NCI-H2107 (cell line): ENCODE results near the gene TFIP11.

ENCODE experiments used
- DNase-seq: peaks from one replicate; lab custom pipeline; 2025; lab: John Stamatoyannopoulos, UW

Gene TFIP11

GRCh38 chr22:26479043-26479791 lies 33.1 kb downstream of the TFIP11 start:
- no peak for DNase-seq

GRCh38 chr22:26477341-26477731 lies 34.9 kb downstream of the TFIP11 start:
- DNase-seq = no peak

GRCh38 chr22:26476705-26477340 lies 35.5 kb downstream of the TFIP11 start:
- DNase-seq = no peak

DNA sequence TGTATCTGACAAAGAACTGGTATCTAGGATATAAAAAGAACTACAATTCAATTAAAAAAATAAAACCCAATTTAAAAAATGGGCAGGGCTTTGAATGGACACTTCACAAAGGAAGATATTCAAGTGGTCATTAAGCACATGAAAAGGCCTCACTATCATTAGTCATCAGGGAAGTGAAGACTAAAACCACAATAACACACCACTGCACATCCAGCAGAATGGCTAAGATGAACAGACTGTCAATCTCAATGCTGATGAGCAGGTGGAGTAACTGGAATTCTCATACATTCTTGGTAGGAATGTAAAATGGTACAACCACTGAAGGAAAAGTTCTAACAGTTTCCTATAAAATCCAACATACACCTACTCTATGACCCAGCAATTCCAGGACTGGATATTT lies 37.6 kb downstream of the TFIP11 start:
- DNase-seq = no peak

DNA sequence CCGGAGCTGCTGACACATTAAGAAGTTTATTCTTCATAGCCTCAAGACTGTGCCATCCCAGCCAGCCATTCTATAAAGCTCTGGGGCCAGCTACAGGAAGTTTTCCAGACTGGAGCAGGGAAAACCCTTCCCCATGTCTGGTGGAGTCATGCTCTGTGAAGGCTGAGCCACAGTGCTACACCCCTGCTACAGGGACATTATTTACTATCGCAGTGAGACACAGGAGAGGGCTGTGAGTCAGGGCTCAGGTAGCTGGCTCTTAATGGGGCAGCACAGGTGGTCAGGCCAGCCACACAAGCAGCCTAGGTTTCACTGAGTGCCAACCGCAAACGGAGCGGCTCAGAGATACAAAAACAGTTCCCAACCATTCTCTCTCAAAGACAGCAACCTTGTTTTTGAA lies 40.8 kb downstream of the TFIP11 start:
- no peak for DNase-seq

- DNase-seq = no peak
Observed at GRCh38 chr22:26470807-26471206, 41.5 kb downstream of the TFIP11 start.

- DNase-seq = no peak
Observed at GRCh38 chr22:26466196-26466595, 46.1 kb downstream of the TFIP11 start.

DNA sequence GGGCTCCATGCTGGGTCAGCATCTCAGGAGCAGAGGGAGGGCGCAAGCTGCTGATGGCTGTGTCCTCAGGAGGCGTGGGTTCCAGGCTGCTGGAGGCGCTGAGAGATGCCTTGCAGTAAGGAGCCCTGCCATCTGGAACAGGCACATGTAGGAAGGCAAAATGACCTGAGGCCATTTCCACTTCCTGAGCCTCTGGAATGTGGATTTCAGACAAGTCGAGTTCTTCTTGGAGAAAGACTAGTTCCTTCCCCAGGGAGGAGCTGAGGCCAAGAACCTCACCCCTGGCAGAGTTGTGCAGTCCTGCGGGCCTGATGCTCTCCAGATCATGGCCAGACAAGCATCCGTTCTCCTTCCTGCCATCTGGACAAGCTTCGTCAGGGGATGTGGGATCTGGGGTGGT lies 48.0 kb downstream of the TFIP11 start:
- no peak for DNase-seq

DNA sequence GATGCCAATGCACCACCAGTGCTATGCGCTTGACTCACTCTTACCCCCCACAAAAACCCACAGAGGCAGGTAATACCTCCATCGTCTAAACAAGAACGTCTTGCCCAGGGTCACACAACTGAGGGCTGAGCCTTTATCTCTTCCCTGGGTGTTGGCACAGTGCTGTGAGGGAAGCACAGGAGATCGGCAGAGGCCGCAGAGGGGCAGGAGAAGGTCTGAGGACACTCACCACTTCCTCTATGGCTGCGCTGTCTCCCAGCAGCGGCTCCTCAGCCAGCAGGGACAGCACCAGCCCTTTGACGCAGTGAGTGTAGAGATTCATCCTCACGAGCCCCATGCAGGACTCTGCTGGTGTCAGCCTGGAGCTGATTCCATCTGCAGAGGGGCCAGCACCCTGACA lies 48.6 kb downstream of the TFIP11 start:
- no peak for DNase-seq

- DNase-seq = no peak
Observed at GRCh38 chr22:26463101-26463661, 49.1 kb downstream of the TFIP11 start.

DNA sequence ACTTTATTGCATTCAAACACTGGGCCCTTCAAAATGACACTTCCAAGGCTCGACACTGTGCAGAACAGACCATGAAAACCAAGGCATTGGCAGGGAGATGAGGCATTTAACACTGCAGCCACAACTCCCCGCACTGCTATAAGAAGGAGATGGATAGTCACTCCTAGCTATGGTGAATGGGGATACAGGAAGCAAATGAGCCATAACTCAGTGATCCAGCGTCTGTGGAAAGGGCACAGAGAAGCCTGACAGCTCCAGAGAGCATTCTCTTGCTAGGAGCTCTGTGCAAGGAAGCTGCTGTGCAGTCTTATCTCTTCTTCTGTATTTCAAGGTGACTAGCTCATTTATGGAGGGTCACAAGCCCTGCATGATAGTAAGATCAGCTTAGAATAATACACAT lies 49.6 kb downstream of the TFIP11 start:
- DNase-seq = no peak

DNA sequence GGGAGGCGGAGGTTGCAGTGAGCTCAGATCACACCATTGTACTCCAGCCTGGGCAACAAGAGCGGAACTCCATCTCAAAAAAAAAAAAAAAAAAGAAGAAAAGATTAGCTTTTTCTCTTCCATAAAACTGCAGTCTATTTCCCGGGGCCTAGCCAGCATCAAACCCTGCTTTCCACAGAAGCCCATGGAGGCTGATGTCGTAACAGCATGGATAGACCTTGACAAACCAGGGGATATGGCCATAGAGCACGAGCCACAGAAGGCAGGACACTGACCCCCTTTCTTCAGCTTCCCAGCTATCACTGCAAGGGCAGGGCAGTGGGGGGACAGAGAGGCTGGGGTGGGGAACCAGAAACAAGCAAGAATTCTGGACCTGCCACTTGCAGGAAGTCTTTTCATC lies 50.2 kb downstream of the TFIP11 start:
- DNase-seq = no peak

- DNase-seq = no peak
Observed at GRCh38 chr22:26461188-26461810, 51.0 kb downstream of the TFIP11 start.

DNA sequence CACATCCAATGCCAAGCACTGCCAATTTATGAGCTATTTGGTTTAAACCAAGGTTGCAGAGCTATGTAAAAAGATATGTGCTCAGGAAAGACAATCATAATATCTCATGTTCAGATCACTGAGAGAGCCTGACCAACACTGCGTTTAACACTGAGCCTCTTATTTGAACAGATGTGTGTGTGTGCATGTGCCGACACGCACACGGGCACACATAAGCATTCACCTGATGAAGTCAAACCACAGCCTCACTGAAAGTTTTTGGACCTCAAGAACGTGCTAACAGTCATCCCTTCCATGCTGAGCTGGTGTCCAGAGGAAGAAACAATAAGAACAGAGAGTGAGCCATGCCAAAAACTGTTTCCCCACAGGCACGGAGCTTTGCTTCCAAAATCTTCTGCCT lies 52.1 kb downstream of the TFIP11 start:
- no peak for DNase-seq

DNA sequence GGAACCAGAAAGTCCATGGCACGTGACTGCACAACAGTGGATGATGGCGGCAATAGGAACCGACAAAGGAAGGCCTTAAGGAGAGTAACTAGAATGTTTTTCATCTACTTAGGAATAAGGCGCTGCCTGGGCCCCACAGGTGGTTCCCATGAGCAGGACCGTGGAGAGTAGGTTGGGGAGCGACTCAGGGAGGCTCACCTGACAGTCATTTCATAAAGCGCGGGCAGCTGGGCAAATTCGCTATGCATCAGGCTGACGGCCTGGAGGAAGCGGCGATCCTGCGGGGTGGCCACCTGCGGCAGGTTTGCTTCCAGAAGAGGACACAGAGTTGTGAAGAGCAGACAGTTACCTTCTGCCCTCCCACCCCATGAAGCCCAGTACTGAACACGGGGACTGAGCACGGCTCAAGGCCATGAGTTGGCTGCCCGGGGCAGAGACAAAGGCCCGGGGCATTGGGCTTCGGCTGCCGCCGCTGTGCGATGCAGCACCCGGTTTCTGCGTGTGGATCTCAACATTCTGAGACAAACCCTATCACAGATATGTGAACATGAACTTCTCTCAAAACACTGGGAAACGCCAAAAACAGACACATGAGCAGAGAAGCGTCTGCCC lies 54.5 kb downstream of the TFIP11 start:
- DNase-seq = no peak

DNA sequence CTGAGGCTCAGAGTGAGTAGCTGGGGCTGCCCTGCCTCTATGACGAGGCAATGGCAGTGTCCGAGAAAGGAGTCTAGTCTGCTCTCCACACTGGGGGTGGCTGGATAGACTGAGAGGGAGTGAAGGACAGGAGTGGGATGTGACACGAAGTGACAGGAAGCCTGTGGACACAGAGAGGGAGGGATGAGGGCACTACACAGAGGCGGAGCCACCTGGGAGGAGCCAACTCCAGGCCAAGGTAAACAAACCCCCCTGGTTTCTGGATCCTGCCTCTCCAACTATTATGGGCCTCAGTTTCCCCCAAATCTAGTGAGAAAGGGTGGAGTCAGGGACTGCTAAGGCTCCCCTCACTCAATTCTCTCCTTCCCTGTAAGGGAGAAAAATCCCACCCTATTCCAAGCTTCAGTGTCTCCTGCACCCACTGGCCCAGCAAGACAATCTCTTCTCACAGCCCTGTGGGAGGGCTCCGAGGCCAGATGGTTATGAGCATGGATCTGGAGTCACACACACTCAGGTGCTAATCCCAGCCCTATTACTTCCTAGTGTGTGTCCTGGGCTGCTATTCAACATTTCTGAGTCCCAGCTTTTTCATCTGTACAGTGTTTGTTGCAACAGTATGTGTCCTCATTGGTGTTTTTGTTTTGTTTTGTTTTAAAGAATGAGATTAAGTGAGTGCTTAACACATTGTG lies 58.3 kb downstream of the TFIP11 start:
- DNase-seq = no peak

GRCh38 chr22:26453216-26453615 lies 59.1 kb downstream of the TFIP11 start:
- DNase-seq = no peak

DNA sequence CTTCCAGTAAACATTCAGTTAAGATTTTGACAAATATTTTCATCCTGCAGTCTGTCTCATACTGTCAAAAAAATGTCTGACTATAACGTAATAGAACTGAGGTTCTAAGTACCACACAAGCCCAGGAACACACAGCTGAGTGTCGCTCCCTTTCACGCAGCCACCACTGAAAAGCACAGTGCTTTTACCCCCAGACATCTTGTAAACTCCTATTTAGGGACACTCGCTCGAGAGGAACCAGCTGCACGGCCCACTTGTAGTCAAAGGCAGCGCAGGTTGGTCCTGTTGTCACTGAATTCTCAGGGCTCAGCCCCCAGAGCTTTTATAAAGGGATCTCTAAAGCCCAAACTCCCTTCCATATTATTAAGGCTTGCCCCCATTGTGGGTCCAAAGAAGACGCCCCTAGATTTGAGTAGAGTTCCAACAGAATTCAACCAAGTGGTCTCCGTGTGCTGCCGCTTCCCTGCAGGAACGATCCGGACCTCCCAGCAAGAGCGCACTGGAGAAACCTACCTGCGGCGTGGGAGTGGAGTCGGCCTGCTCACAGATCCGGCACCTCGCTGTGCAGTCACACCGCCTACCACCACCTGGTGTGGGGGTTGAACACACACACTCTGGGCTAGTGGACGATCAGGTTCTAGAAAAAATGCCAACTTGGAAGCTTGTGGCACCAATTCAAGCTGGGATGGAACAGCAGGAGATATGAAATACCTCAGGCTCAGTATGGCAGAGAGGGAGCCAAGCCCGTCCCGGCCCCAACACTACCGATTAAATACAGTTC lies 59.8 kb downstream of the TFIP11 start:
- no peak for DNase-seq

- DNase-seq = no peak
Observed at GRCh38 chr22:26450453-26451185, 61.7 kb downstream of the TFIP11 start.

DNA sequence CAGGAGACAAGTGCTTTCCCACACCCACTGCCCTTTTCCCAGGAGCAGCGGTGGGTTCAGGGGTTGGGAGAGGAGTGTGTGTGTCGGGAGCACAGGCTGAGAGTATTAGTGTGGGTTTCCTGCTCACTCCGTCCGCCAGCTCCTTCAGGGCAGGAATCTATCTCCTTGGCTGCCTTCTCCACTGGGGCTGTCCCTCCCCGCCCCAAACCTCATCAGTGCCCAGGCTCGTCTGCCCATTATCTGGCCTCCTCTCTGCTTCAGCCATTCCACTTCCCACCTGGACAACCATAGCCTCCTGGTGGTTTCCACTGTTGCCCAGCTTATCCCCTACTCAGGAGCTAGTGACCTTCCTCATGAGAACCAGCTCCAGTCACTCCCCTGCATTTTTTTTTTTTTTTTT lies 63.3 kb downstream of the TFIP11 start:
- DNase-seq = no peak

GRCh38 chr22:26448334-26448733 lies 63.9 kb downstream of the TFIP11 start:
- DNase-seq = no peak
